Left hindlimb (tissue), 1 donor: Measurements from ENCODE around the gene STIM1.

ENCODE experiments used
- DNase-seq: peaks from one replicate; pipeline ENCODE4 v3.0.0-alpha.2; 2018

STIM1 gene

GRCh38 chr11:3831378-3832239 lies 23.9 kb upstream of the STIM1 start:
- DNase-seq: no peak

GRCh38 chr11:3832816-3833215 lies 22.6 kb upstream of the STIM1 start:
- no peak for DNase-seq

GRCh38 chr11:3833449-3833848 lies 22.0 kb upstream of the STIM1 start:
- no peak for DNase-seq

- no peak for DNase-seq
Observed at GRCh38 chr11:3834349-3834663, 21.2 kb upstream of the STIM1 start.

GRCh38 chr11:3834664-3835461 lies 20.6 kb upstream of the STIM1 start:
- no peak for DNase-seq

GRCh38 chr11:3835751-3836150 lies 19.7 kb upstream of the STIM1 start:
- no peak for DNase-seq

- no peak for DNase-seq
Observed at GRCh38 chr11:3836903-3837302, 18.6 kb upstream of the STIM1 start.

- no peak for DNase-seq
Observed at GRCh38 chr11:3837793-3838192, 17.7 kb upstream of the STIM1 start.

GRCh38 chr11:3838504-3838903 lies 17.0 kb upstream of the STIM1 start:
- DNase-seq: no peak

- peak; percentile 51 for DNase-seq
Observed at GRCh38 chr11:3840004-3840869, 15.2 kb upstream of the STIM1 start.

- peak; percentile 92 for DNase-seq
Observed at GRCh38 chr11:3840870-3841425, 14.5 kb upstream of the STIM1 start, which contains the start of gene RHOG. TSS of gene RHOG (minus strand) at chr11:3840959. CDS start at chr11:3828138, 12,821 bp downstream.

- DNase-seq: peak; percentile 88
Observed at GRCh38 chr11:3841426-3842350, 13.8 kb upstream of the STIM1 start.

GRCh38 chr11:3843326-3843725 lies 12.1 kb upstream of the STIM1 start:
- no peak for DNase-seq

GRCh38 chr11:3845246-3845645 lies 10.2 kb upstream of the STIM1 start:
- no peak for DNase-seq

- no peak for DNase-seq
Observed at GRCh38 chr11:3845670-3846069, 9.8 kb upstream of the STIM1 start.

GRCh38 chr11:3849297-3849874 lies 6.1 kb upstream of the STIM1 start:
- no peak for DNase-seq

GRCh38 chr11:3853545-3853842 lies 2.0 kb upstream of the STIM1 start:
- no peak for DNase-seq

- no peak for DNase-seq
Observed at GRCh38 chr11:3853899-3854659, 1.4 kb upstream of the STIM1 start.

- no peak for DNase-seq
Observed at GRCh38 chr11:3854660-3854976, 846 bp upstream of the STIM1 start.

- DNase-seq: peak; percentile 64
Observed at GRCh38 chr11:3855808-3856491, 486 bp downstream of the STIM1 start.
